AG08396 (cell line): ENCODE results near the gene FCSK.
"Not testable (repeated sequence)": the region's sequence is repeated elsewhere in the genome, so short reads cannot be mapped to it uniquely, and the experiment has no call there.

Experiments used
- DNase-seq: peaks from one replicate; pipeline ENCODE4 v3.0.0; 2012; ENCODE audit warnings: low spot score, mixed read lengths

Gene FCSK

DNA sequence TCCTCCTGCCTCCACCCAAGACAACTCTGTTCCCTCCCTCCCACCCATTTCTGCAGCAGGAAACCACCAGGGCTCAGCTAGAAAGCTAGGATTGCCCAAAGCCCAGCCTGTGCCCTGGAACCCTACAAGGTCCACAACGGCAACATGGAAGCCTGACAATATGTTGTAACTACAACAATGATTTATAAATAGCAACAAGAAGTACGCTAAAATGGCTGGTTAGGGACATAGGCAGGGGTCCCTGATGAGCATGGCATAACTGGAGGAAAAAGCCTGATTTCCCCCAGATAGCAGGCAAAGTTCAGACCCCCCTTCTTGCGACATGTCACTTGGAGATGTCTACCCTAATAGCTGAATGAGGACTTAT, 22.1 kb upstream of the FCSK start:
- DNase-seq: no peak

DNA sequence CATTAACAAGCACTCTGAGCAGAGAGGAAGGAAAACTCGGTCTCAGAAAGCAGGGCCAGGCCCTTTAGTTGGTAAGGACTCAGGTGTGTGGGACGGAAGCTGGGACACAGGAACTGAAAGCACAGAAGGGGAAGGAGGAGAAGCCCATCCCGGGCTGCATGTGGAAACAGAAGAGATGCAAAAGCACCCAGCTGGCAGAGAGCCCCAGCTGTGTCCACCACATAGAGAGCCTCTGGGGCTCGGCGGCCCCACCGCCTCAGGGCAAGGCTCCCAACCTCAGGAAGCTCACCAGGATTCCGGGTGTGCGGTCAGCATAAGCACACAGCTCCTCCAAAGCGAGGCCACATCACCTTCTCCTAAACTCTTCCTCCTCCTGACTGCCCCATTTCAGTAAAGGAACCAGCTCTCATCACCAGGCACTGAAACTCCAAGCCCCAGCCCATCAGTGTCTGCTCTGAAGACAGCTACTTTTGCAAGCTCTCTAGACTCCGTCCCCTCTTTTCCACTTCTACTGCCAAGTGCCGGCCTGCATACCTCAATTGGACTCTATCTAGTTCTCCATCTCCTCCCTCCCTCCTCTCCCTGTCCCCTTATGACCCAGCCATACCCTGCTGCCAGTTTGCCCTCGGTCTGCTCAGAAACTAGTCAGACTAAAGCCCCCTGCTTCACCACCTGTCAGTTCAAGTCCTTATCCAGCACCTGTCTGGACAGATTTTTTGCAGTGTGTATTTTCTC, 21.5 kb upstream of the FCSK start:
- DNase-seq: no peak

DNA sequence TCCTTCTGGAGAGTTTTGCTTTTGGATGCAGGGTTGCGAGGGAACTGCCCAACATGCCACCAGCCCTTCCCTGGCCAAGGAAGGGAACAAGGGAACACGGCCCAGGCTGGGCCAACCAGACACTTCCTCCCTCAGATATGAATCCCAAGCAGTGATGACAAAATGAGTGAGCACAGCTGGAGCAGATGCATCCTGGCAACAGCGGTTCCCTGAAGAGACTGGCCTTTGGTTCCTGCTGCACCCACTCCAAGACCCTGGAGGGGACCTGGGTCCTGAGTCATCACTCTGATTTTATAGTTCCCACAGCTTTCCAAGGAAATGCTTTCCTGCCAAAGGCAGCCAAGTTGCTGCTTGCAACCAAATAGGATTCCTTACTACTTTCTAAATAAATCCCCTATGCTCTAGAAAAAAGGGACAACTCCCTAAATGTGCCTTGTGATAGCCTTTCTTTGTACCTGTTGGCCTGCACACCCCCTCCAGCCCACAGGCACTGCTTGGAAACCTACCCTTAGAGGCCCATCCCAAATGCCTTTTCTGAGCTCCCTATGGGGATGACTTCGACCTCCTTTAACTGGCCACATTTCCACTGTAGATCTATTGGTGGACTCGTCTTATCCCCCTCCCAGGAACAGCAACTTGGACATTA, 20.8 kb upstream of the FCSK start:
- DNase-seq: no peak

DNA sequence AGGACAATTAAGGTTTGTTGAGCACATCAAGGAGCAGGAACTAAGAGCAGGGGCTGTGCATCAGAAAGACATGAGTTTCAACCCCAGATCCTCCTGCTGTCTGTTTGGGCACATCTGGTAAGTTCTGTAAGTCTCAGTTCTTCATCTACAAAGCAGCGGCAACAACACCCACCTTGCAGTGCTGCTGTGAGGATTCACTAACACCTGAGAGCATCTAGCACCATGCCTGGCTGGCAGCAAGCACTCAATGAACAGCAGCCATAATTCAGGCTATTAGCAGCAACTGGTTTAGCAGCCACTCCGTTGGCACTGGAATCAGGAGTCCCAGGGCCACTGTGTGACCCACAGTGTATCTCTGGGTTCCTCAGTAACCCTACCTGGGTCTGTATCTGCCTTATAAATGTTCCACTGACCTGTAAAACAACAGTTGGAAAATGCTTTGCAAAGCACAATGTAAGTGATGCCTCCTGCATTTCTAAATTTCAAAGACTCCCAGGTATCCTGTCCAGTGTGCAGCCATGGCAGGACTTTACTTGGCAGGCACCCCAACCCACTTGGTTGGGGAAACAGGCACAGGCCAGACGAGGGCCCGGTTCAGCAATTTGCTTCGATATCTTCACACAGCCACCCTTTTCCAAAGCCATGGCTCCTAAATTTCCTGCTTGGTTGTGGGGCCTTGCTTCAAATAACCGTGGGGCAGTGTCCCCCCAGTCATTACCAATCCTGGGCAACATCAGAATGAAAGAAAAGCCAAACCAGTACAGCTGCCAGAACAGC, 19.7 kb upstream of the FCSK start:
- DNase-seq: no peak

DNA sequence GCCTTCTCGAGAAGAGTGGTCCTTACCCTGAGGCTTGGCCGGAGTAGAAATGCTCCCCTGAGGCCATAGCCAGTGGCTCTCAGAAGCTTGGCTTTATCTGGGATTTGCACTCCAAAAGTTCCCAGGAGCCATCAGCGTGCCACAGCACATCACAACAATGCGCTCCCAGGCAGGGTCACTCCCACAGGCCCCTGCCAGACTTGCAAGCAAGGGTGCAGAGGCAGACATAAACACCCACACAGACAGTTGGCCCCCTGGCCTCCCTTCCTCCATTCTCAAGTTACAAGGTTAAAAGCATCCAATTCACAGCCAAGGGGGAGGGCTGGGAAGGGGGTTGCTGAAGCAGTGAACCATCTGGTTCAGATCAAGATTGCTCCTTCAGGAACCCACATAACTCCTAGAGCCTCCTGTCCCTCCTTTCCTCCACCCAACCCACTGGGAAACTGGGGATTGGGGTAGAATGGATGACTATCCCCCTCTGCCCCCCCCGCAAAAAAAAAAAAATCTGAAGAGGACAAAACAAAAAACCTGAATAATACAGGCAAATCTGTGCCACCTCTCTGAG, 17.3 kb upstream of the FCSK start:
- peak; percentile 67 for DNase-seq

DNA sequence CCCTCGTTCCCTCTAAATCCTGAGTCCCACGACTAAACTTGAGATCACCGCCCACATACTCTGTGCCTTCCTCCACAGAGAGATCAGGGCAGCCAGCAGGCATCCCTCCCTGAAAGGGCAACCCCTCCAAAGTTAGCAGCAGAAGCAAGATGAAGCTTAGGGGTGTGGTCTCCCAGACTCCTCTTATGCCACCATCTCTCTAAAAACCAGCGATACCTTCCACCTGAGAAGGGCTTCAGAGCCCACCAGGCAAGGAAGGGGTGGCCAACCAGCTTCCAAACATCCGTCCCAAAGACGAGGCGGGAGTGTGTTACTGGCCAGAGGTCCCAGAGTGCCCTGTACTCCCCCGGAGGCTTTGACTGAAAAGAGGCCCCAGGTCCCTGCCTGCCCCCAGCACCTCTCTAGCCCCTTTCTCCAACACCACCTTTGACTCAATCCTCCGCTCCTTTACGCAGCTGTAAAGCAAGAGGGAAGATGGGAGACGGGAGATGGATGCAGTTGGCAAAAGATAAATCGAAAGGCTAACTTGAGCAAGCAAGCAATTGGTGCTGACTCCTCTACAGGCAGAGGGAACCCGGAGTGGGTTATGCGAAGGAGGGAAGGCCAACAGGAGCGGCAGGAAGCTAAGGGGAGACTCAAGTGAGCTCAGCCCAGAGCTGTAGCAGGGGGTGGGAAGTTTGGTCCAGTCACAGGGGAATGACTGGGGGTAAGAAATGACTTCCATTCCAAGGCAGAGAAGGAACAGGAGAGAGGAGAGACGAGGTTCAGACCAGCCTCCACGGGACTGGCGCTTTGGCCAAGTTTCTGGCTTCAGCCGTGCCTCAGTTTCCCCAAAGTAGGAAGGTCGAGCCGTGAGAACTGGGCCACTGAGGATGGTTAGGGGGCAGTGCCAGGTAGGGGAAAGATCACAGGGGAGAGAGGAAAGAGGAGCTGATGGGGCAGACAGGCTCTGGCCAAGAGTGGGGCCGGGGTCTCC, 16.5 kb upstream of the FCSK start:
- peak; percentile 60 for DNase-seq

DNA sequence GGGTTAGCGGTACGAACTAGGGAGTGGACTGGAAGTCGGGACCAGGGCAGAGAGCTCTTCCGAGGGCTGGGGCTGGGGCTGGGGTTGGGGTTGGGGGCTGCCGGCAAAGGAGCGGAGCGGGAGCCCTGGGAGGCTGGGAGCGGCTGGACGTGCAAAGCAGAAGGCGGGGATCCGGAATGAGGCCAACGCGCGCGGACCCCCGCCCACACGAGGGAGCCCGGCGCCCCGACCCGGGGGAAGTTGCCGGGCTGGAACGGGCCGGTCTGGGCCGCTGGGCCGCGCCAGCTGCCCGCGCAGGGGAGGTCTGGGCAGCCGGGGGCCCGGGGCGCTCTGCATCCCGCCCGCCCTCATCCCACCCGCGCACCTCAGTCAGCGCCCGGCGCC, 15.8 kb upstream of the FCSK start:
- DNase-seq: no peak

DNA sequence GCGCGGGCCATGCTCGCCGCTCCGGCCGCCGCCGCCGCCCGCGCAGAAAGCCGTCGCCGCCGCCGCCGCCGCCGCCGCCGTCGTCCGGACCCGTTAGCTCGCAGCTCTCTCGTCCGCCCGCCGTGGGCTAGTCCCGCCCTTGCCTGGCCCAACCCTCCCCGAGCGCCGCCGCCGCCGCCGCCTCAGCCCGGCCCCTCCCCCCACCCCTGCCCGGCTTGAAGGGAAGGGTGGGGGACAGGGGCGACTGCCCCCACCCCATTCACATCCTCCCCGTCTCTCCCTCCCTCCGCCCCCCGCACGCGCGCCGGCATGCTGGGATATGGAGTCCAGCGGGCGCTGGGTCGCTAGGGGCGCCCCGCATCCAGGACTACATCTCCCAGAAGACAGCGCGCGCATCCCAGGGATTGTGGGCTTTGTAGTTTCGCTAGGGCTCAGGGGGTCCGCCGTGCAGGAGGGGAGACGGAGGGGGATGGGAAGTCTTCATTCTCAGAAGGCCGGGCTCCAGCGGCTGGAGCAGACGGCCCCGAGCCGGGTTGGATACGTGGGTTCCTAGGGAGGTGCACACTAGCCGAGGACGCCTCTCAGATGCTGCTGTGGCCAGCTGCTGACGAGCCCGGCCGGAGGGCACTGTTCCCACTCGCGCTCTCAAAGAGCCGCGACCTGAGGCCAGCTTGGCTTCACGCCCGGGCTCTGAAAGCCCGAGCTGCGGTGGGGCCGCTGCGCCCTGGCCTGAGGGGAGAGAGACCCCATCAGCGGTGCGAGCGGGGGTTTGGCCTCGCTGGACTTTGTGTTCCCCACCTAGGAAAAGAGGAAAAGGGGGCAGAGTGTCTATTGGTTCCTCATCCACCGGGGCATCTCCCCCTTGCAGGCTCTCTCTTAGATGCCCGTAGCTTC, 15.2 kb upstream of the FCSK start, which contains the start of gene ST3GAL2:
ST3GAL2 (minus strand) TSS at position 132 of the 894 bp plus-strand sequence. CDS start 40,570 bp downstream, outside the sequence.
- peak; percentile 96 for DNase-seq

DNA sequence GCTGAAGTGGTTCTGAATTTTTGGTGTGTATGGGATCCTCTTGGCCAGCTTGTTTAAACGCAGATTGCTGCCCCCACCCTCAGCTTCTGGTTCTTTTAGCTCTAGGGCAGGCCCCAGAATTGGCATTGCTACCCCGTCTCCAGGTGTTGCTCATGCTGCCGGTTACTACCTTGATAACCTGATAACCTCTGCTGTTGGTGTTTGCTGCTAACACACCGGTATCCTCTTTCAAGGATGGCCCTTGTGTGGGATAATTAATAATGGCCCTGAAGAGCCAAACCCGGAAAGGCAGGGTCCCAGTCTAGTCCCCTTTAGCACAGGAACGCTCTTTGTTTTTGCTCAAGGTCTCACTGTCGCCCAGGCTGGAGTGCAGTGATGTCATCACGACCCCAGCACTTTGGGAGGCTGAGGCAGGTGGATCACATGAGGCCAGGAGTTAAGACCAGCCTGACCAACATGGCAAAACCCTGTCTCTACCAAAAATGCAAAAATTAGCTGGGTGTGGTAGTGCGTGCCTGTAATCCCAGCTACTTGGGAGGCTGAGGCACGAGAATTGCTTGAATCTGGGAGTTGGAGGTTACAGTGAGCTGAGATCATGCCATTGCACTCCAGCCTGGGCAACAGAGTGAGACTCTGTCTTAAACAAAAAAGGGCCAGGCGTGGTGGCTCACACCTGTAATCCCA, 14.2 kb upstream of the FCSK start:
- no peak for DNase-seq

DNA sequence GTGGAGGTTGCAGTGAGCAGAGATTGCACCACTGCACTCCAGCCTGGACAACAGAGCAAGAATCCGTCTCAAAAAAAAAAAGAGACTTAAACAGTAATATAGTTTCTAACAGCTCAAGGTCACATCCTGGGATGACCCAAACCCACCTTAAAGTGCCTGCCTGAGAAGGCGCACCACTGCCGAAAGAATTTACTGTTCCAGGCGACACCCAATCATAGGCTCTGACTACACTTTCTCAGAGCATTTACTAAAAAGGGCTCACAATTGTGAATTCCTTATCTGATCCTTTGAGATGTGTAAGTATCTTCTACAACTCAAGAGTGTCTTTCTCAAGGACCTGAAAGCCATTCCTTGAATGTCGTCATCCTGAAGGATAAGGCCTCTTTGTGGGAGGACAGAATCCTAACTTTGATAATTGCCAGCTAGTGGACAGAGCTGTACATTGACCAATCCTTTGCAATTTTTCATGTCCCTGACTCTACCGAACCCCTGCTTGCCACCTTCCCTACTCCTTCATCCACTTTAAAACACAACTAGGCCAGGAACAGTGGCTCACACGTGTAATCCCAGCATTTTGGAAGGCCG, 12.9 kb upstream of the FCSK start:
- DNase-seq: no peak

DNA sequence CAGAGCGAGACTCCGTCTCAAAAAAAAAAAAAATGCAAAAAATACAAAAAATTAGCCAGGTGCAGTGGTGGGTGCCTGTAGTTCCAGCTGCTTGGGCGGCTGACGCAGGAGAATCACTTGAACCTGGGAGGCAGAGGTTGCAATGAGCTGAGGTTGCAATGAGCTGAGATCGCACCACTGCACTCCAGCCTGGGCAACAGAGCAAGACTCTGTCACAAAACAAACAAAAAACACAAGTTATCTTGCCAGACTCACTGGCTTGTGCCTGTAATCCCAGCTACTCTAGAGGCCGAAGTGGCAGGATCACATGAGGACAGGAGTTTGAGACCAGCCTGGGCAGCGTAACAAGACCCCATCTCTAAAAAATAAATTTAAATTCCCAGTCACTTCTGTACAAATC, 12.1 kb upstream of the FCSK start:
- no peak for DNase-seq

DNA sequence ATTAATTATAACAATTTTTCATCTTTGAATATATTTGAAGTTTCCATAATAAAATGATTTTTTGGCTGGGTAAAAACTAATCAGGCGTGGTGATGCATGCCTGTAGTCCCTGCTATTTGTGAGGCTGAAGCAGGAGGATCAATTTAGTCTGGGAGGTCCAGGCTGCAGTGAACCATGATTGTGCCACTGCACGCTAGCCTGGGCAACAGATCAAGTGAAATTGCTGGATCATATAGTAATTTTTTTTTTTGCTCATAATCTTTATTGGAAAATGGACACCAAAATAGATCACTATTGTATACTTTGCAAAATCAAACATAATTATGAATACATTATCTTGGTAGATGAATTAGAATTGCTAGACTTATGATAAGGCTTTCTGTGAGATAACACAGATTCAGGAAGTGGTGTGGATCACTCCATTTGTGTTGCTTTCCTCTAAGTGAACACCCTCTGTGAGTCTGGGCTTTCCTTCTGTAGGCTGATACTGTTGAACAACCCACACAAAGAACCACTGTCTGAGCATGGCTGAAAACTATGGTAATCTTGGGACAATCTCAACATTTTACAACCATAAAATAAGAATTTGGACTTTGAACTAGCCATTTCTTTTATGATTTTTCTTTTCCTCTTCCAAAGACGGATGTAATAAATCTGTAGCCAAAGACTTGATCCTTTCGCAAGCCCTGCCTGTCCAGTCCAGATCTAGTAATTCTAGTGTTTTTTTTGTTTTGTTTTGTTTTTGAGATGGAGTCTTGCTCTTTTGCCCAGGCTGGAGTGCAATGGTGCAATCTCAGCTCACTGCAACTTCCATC, 9.9 kb upstream of the FCSK start:
- DNase-seq: no peak

DNA sequence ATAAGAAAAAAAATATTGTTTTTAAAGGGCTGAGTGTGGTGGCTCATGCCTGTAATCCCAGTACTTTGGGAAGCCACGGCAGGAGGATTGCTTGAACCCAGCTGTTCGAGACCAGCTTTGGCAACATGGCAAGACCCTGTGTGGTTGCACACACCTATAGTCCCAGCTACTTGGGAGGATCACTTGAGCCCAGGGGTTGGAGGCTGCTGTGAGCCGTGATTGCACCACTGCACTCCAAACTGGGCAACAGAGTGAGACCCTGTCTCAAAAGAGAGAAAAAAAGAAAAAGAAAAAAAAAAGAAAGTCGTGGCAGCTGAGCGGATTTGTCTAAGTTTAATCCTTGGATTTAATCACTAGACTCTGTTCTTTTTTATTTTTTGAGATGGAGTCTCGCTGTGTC, 6.3 kb upstream of the FCSK start:
- no peak for DNase-seq

DNA sequence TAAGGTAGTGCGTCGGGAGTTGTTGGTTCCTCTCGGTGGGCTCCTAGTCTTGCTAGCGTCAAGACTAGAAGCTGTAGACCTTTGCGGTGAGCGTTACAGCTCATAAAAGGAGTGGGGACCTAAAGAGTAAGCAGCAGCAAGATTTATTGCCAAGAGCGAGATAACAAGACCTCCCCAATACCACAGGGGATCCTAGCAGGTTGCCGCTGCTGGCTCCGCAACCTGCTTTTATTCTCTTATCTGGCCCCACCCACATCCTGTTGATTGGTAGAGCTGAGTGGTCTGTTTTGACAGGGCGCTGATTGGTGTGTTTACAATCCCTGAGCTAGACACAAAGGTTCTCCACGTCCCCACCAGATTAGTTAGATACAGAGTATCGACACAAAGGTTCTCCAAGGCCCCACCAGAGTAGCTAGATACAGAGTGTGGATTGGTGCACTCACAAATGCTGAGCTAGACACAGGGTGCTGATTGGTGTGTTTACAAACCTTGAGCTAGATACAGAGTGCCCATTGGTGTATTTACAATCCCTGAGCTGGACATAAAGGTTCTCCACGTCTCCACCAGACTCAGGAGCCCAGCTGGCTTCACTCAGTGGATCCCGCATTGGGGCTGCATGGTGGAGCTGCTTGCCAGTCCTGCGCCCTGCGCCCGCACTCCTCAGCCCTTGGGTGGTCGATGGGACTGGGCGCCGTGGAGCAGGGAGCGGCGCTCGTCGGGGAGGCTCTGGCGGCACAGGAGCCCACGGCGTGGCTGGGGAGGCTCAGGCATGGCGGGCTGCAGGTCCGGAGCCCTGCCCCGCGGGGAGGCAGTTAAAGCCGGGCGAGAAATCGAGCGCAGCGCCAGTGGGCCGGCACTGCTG, 4.0 kb upstream of the FCSK start:
- DNase-seq: not testable (repeated sequence)

DNA sequence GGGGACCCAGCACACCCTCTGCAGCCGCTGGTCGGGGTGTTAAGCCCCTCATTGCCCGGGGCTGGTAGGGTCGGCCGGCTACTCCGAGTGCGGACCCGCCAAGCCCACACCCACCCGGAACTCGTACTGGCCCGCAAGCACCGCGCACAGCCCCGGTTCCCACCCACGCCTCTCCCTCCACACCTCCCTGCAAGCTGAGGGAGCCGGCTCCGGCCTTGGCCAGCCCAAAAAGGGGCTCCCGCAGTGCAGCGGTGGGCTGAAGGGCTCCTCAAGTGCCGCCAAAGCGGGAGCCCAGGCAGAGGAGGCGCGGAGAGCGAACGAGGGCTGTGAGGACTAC, 3.4 kb upstream of the FCSK start:
- not testable (repeated sequence) for DNase-seq

DNA sequence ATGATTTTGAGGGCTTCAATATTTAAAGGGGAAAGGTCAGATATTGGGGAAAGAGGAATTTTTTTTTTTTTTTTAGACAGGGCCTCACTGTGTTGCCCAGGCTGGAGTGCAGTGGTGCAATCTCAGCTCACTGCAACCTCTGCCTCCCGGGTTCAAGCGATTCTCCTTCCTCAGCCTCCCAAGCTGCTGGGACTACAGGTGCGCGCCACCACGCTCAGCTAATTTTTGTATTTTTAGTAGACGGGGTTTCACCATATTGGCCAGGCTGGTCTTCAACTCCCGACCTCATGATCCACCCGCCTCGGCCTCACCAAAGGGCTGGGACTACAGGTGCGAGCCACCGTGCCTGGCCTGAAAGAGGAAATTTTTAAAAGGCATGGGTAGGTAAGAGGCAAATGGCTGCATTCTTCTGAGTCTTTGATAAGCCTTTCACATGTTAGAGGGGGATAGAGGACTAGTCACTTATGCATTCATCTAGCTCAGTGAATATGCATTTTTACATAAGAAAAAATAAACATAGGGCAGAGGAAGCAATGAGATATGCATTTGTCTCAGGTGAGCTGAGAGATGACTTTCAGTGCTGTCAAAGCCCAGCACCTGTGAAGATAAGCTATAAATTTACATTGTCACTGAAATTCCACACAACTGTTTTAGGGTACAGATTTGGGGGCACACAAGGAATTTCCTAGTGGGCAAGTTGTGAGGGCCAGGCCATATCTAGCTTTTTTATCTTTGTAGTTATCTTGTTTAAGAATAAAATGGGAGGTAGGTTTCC, 1.1 kb upstream of the FCSK start:
- DNase-seq: no peak

DNA sequence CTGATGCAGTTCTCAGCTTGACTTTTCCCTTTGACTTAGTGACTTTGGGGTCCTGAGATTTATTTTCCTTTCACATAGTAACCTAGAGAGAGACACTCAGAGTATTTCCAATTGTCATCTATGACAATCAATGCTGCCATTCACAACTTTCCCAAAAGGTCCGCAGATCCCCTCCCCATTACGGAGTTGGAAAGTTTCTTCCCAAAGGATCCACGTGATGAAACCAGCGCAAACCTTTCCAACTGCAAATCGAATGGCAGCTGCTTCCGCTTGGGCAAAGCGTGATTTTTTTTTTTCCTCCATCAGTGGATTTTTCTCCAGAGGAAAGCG, 538 bp upstream of the FCSK start:
- DNase-seq: no peak
